ENCODE results near the gene TCF12.
"Not testable (repeated sequence)": the region's sequence is repeated elsewhere in the genome, so short reads cannot be mapped to it uniquely, and the experiment has no call there.

TCF12 gene

GRCh38 chr15:56977232-56977631, 58.8 kb downstream of the TCF12 start:
- DNase-seq (ENCODE audit: low read depth, low spot score) = no peak

- no peak for DNase-seq (ENCODE audit: low read depth, low spot score)
Measured at GRCh38 chr15:56978898-56979662, 60.6 kb downstream of the TCF12 start.

GRCh38 chr15:56980473-56980872, 62.0 kb downstream of the TCF12 start:
- no peak for DNase-seq (ENCODE audit: low read depth, low spot score)

GRCh38 chr15:56981160-56981559, 62.7 kb downstream of the TCF12 start:
- DNase-seq (ENCODE audit: low read depth, low spot score) = no peak

- no peak for DNase-seq (ENCODE audit: low read depth, low spot score)
Measured at GRCh38 chr15:56982987-56983386, 64.5 kb downstream of the TCF12 start.

GRCh38 chr15:56984681-56985481, 66.4 kb downstream of the TCF12 start:
- no peak for DNase-seq (ENCODE audit: low read depth, low spot score)

- DNase-seq (ENCODE audit: low read depth, low spot score) = no peak
Measured at GRCh38 chr15:56985856-56986255, 67.4 kb downstream of the TCF12 start.

- DNase-seq (ENCODE audit: low read depth, low spot score) = no peak
Measured at GRCh38 chr15:56987286-56987685, 68.8 kb downstream of the TCF12 start.

- no peak for DNase-seq (ENCODE audit: low read depth, low spot score)
Measured at GRCh38 chr15:56988219-56988618, 69.8 kb downstream of the TCF12 start.

GRCh38 chr15:56989411-56989924, 71.0 kb downstream of the TCF12 start:
- DNase-seq (ENCODE audit: low read depth, low spot score) = no peak

GRCh38 chr15:56991017-56991416, 72.6 kb downstream of the TCF12 start:
- DNase-seq (ENCODE audit: low read depth, low spot score) = no peak

GRCh38 chr15:56992725-56993124, 74.3 kb downstream of the TCF12 start:
- DNase-seq (ENCODE audit: low read depth, low spot score) = no peak

- no peak for DNase-seq (ENCODE audit: low read depth, low spot score)
Measured at GRCh38 chr15:56994280-56994679, 75.8 kb downstream of the TCF12 start.

- DNase-seq (ENCODE audit: low read depth, low spot score) = no peak
Measured at GRCh38 chr15:56996093-56996492, 77.6 kb downstream of the TCF12 start.

GRCh38 chr15:56996746-56997470, 78.5 kb downstream of the TCF12 start:
- DNase-seq (ENCODE audit: low read depth, low spot score) = no peak

- no peak for DNase-seq (ENCODE audit: low read depth, low spot score)
Measured at GRCh38 chr15:57003418-57003817, 85.0 kb downstream of the TCF12 start.

GRCh38 chr15:57005244-57005643, 86.8 kb downstream of the TCF12 start:
- DNase-seq (ENCODE audit: low read depth, low spot score) = no peak

- not testable (repeated sequence) for DNase-seq (ENCODE audit: low read depth, low spot score)
Measured at GRCh38 chr15:57007797-57008196, 89.4 kb downstream of the TCF12 start.

- no peak for DNase-seq (ENCODE audit: low read depth, low spot score)
Measured at GRCh38 chr15:57010724-57011123, 92.3 kb downstream of the TCF12 start.

GRCh38 chr15:57012556-57012955, 94.1 kb downstream of the TCF12 start:
- no peak for DNase-seq (ENCODE audit: low read depth, low spot score)

GRCh38 chr15:57014896-57015295, 96.5 kb downstream of the TCF12 start:
- DNase-seq (ENCODE audit: low read depth, low spot score) = not testable (repeated sequence)

- no peak for DNase-seq (ENCODE audit: low read depth, low spot score)
Measured at GRCh38 chr15:57015360-57015759, 96.9 kb downstream of the TCF12 start.
